ENCODE results near the gene SPC25.

The SPC25 gene

DNA sequence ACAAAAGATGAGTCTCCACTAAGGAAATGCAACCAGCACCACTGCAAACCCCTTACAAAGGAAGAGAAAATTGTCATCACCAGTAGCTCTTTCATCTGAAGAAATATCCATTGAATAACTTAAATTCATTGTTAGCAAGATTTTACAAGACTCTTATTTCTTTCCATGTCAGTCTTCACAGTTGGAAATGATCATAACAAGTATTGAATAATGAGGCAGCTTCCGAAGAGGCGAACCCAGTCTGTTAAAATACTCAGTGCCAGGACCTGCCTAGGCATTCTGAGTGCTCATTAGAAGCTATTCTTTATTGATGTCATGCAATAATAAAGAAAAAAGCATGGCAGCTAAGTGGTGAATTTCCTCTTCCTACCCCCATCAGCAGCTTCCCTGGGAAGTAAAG is 54.3 kb downstream of the SPC25 start:
- DNase-seq, result no peak

DNA sequence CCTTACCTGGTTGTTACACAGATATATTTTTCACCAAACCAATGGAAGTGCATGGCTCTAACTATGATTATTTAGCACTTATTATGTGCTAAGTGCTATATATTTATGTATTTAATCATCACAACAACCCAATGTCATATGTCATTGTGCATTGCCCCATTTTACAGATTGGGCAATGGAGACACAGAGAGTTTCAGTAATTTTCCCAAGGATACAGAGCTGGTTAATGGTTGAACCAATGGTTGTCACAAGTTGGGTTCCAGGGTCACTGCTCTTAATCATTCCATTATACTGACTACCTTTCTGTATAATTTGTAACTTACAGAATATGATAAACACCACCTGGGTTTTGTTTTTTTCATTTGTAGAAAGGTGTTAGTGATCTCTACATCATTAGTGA is 58.6 kb downstream of the SPC25 start:
- no peak for DNase-seq

DNA sequence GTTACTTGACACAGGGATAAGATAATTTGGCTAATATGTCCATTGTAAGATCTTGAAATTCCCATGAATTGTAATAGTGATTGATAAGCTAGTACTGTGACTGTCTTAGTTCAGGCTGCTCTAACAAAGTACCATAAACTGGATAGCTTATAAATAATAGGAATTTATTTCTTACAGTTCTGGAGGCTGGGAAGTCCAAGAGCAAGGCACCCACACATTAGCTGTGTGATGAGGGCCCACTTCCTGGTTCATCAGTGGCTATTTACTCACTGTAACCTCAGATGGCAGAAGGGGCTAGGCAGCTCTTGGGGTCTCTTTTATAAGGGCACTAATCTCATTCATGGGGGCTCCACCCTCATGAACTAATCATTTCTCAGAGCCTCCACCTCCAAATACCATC is 59.3 kb downstream of the SPC25 start:
- DNase-seq, result no peak

DNA sequence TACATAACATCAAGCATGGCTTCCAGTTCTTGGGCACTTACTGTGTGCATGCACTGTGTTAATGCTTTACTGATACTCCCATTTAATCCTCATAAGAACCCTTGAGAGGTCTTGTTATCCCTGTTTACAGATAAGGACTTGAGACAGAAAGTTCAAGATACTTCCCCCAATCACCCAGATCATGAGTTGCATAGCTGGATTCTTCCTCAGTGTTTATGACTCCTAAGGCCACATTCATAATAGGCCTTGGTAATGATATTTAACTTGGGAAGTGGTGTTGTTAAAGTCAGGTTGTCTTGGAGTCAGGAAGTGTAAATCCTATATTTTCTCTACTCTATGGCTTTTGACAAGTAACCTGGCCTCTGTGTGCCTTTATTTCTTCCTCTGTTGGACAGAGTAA is 65.1 kb downstream of the SPC25 start:
- no peak for DNase-seq

DNA sequence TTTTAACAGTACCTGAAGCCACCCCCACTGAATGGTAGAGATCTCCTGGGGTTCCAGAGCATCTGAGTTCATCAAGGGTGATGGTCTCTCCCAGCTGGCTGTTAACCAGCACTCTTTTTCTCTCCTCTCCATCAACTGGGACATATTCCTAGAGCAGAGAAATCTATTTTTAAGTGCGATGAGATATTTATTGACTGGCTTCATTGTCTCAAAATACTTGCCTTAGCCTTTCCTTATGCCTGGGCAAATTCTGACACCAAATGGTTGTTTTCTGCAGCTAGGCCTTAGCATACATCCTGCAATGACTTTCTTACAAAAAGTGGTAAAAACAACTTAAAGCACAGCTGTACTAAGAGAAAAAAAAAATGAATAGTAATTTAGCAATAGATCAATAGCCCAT is 68.2 kb downstream of the SPC25 start:
- no peak for DNase-seq

DNA sequence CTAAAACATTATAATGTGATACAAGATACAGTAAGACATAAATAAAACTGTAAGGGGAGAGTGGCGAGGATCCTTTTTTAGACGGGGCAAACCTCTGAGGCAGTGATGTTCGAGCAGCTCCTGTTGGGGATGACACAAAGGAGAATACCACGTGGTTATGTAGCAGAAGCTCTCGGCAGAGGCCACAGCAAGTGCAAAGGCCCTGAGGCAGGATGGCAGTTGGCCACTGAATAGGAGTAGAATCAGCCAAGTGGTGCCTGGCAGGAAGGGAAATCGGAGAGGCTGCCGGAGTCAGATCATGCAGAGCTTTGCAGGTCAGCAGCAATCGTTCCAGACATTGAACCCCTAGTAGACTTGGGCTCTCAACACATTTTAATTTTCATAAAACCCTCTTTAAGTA is 68.7 kb downstream of the SPC25 start:
- DNase-seq, result no peak

Data from effector CD4-positive, alpha-beta T cell (primary cell).